Cardiac muscle cell (in vitro differentiated cells and primary cell): Measurements from ENCODE around the gene TMEM123. TPM values are rescaled to one million over a fixed set of nuclear protein-coding genes. Genes with fewer than 3 reads are reported as not detected.

Experiments
- DNase-seq, 2 donors: peaks; one replicate each; pipeline versions ENCODE4 v3.0.0 to v3.0.0-alpha.2; 2010 to 2017; ENCODE audit warnings: low read depth in 1 of 2, low spot score in 1 of 2
- H3K27ac ChIP-seq: fragments of 200-600 bp; sonication (generic); 2 replicates; pipeline ENCODE4 v1.5.1; 2016
- H3K27me3 ChIP-seq: fragments of 200-600 bp; sonication (generic); 2 replicates; pipeline ENCODE4 v1.6.0; 2016; ENCODE audit warnings: control low read depth
- H3K36me3 ChIP-seq: fragments of 200-600 bp; sonication (generic); 2 replicates; pipeline ENCODE4 v1.5.1; 2016; ENCODE audit warnings: control low read depth
- H3K4me1 ChIP-seq: fragments of 200-600 bp; sonication (generic); 2 replicates; pipeline ENCODE4 v1.8.1; 2017; ENCODE audit warnings: low read depth, mild to moderate bottlenecking, mixed run types
- H3K4me3 ChIP-seq: fragments of 200-600 bp; sonication (generic); 2 replicates; pipeline ENCODE4 v1.5.1; 2016; ENCODE audit warnings: mild to moderate bottlenecking
- H3K9me3 ChIP-seq: fragments of 200-600 bp; sonication (generic); 2 replicates; pipeline ENCODE4 v1.5.1; 2017; ENCODE audit warnings: low read depth, mild to moderate bottlenecking, control low read depth
- polyA plus RNA-seq: library from polyadenylated mRNA; unstranded; fragments of >200 nt; fragmentation: Nextera tagmentation; extraction: Ambion mirVana; gene quantifications from 2 replicates; pipeline ENCODE4 v1.2.1, GENCODE V29; 2016
- total RNA-seq: library from RNA; depleted of rRNA; stranded (reverse); fragments of >200 nt; gene quantifications from 2 replicates; pipeline ENCODE4 v1.2.3, GENCODE V29; 2016
- TF ChIP-seq, protein P1 (sequence below): IDR thresholded peaks from 2 replicates; pipeline ENCODE4 v1.5.1; 2012; ENCODE audit warnings: low read depth, mild to moderate bottlenecking, low read length

Gene TMEM123
- total and polyA plus RNA-seq, 2 experiments from 2014 or later, result 86.3 to 92.6 TPM

DNA sequence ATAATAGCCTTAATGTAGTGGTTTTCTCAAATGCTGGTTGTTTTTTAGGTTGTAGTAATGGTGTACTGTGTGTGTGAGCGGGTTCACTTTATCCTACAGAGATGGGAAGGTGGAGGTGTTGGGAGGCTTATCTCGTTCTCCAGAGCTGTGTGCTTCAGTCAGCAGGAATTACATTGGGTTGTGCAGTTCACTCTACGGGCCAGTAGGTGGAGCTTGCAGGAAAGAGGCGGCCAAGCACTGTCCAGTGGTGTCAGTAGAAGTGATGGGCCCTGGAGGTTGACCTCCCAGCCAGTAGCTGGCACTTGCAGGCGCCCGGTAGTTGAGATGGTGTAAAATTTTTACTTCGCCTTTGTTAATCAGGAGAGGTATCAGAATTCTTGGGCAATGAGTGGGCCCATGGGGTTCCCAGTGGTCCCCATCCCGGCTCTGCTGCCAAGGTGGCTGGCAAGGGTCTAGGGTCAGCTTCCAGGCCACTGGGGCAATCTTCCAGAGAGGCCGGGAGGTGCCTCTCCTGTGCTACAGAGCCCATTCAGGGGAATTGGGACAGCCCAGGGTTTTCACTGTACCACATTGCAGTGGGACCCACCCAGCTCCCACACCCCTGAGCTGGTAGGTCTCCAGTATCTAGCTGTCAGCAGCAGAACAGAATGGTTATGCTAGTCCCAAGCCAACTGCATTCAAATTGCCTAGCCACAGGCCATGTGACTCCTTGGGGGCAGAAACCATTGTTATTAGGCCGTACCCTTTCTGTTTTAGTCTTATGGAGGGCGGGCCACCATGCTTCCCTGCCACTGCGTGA lies 61.7 kb downstream of the TMEM123 start:
- no peak overlapping the region for H3K4me3 ChIP-seq
- H3K9me3 ChIP-seq, result no peaks in the 10 kb centered on the region
- no peaks in the 10 kb centered on the region for H3K4me1 ChIP-seq
- H3K27me3 ChIP-seq, result no peaks in the 10 kb centered on the region
- TF ChIP-seq, protein P1, sequence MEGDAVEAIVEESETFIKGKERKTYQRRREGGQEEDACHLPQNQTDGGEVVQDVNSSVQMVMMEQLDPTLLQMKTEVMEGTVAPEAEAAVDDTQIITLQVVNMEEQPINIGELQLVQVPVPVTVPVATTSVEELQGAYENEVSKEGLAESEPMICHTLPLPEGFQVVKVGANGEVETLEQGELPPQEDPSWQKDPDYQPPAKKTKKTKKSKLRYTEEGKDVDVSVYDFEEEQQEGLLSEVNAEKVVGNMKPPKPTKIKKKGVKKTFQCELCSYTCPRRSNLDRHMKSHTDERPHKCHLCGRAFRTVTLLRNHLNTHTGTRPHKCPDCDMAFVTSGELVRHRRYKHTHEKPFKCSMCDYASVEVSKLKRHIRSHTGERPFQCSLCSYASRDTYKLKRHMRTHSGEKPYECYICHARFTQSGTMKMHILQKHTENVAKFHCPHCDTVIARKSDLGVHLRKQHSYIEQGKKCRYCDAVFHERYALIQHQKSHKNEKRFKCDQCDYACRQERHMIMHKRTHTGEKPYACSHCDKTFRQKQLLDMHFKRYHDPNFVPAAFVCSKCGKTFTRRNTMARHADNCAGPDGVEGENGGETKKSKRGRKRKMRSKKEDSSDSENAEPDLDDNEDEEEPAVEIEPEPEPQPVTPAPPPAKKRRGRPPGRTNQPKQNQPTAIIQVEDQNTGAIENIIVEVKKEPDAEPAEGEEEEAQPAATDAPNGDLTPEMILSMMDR, result peak; percentile 91
- DNase-seq, result peak; percentile 71 to 74
- H3K36me3 ChIP-seq, result no peaks in the 10 kb centered on the region
- no peak overlapping the region for H3K27ac ChIP-seq

GRCh38 chr11:102389253-102389652 lies 63.3 kb downstream of the TMEM123 start:
- H3K27me3 ChIP-seq, result no peaks in the 10 kb centered on the region

DNA sequence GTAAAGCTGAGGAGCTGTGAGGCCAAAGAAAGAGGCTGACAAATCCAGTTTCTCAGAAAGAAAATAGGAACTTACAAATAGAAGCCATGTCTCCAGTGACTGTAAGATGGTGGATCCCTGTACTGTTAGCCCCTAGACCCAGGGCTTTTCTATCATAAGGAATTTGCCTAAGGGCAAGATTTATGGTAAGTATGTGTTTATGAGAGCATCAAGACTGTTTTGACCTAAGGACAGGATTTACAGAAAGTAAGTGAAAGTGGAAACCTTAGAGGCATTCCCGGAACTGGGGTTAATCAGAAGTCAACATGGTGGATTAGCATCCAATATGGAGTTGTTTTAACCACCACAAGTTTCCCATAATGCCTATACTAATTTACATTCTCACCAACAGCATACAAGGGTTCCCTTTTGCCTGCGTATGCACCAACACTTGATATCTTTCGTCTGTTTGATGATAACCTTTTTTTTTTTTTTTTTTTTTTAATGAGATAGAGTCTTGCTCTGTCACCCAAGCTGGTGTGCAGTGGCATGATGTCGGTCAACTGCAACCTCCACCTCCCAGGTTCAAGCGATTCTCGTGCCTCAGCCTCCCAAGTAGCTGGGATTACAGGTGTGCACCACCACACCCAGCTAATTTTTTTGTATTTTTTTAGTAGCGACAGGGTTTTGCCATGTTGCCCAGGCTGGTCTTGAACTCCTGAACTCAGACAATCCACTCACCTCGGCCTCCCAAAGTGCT lies 65.4 kb downstream of the TMEM123 start:
- no peaks in the 10 kb centered on the region for H3K36me3 ChIP-seq
- no peak overlapping the region for H3K27ac ChIP-seq
- DNase-seq, result no peak
- H3K9me3 ChIP-seq, result no peaks in the 10 kb centered on the region
- no peak overlapping the region for H3K4me3 ChIP-seq
- H3K27me3 ChIP-seq, result no peaks in the 10 kb centered on the region
- no peaks in the 10 kb centered on the region for H3K4me1 ChIP-seq
- TF ChIP-seq, protein P1, result no peak

More at GRCh38 chr11:102389253-102389652, 63.3 kb downstream of the TMEM123 start:
- no peak overlapping the region for H3K4me3 ChIP-seq
- H3K27ac ChIP-seq, result no peak overlapping the region
- no peaks in the 10 kb centered on the region for H3K4me1 ChIP-seq
- TF ChIP-seq, protein P1, result no peak
- H3K9me3 ChIP-seq, result no peaks in the 10 kb centered on the region
- no peaks in the 10 kb centered on the region for H3K36me3 ChIP-seq
- no peak for DNase-seq

DNA sequence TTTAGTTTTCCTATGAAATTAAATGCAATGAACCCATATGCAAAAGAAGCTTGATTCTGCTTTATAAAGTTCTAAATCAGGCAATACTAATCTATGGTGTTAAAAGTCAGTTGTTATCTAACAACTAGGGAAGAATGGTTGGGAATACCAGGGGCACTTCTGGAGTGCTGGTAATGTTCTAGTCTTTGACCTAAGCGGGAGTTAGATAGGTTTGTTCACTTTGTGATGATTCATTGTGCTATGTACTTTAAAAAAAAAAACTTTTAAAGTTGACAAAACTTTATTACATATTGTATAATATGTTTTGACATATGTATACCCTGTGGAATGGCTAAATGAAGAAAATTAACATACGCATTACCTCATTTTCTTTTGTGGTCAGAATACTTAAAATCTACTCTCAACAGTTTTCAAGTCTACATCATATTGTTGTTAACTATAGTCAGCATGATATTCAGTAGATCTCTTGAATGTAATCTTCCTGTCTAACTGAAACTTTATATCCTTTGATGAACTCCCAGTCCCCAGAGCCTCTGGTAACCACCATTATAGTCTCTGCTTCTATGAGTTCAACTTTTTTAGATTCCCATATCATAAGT lies 66.3 kb downstream of the TMEM123 start:
- no peaks in the 10 kb centered on the region for H3K9me3 ChIP-seq
- no peaks in the 10 kb centered on the region for H3K27me3 ChIP-seq
- H3K4me1 ChIP-seq, result no peaks in the 10 kb centered on the region
- no peaks in the 10 kb centered on the region for H3K36me3 ChIP-seq
- no peak overlapping the region for H3K4me3 ChIP-seq
- no peak overlapping the region for H3K27ac ChIP-seq
- TF ChIP-seq, protein P1, result no peak
- DNase-seq, result no peak

DNA sequence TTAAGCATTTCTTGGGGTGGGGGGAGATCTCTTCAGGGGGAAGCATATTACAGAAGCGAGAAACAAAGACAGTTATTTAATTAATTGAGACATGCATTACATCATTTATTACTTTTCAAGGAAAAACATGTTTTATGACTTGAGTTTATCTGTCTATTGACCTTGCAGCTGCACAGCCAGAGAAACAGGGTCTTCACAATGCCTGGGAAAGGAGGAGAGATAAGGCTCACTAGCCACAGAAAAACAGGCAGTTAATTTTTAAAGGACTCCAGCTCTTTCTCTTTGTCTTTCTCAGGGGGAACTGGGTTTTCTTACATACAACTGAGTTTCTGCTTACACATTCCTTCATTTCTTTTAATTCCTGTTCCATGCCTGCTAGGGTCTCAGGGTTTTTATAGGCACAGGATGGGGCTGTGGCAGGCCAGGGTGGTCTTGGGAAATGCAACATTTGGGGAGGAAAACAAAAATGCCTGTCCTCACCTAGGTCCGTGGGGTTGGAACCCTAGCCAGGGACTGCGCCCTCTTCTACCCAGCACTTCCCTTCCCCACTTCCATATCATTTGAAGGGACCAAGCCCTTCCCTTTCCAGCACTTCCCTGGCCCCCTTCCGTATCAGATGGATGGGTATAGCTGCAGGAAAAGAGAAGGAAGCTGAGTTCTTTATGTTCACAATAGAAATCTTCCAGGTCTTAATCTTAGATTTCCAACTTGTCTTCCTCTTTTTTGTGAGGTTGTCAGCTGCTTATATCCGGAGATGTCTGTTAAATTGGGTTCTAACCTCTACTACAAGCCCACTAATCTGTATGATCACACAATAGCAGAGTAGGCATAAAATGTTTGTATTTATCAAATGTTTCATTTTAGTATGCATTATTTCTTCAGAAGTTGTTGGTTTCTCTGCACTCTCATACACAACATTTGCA lies 67.2 kb downstream of the TMEM123 start:
- Histone ChIP-seq H3K36me3 (peaks cover under 1% of the 10 kb centered on the region), H3K4me1 (no peaks in the 10 kb centered on the region), H3K27me3 (no peaks in the 10 kb centered on the region), H3K27ac (peak overlapping the region; percentile 59), H3K4me3 (no peak overlapping the region), H3K9me3 (no peaks in the 10 kb centered on the region)
- DNase-seq, result no peak
- TF ChIP-seq, protein P1, result no peak
